GM12874 (cell line): ENCODE data around the gene C11orf24.

ENCODE experiments used
- CTCF ChIP-seq: IDR thresholded peaks from 2 replicates; pipeline ENCODE4 v1.5.1; 2011; ENCODE audit warnings: low read depth, mild to moderate bottlenecking, control low read depth, low read length, moderate library complexity; ENCODE audit not compliant: insufficient read depth

C11orf24 gene

DNA sequence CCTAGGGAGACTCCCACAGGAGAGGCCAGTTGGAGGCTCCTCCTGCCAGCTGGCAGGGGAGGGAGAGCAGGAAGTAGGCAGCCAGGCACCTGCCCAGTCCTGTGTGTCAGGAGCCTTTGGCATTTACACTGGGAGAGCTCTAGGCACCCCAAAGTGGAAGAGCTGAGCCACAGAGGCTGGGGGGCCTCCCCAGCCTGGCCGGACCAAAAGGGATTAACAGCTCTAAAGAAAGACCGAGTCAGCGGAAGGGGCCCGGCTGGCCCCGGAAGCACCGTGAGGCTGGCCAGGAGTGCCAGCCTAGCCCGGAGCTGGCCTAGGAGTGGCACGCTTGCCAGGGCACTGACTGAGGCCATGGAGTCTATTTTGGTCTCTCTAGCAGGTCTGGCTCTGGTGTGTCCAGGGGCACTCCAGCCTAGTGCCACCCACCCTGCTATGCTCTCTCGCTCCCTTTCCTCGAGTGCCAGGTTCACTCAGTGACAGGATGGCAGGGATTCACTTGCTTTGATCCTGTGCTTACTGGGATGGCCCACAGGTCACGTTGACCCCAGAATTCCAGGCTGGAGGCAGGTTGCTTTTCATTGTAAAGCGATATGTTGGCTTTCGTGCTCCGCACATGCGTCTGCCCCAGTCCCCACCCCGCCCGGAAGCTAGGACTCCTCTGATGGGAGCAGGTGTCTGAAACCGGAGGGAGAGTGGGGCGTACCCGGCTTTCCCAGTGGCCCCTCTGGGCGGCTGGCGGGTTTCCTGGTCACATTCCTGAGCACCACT, 55.4 kb downstream of the C11orf24 start:
- TF ChIP-seq CTCF: no peak

DNA sequence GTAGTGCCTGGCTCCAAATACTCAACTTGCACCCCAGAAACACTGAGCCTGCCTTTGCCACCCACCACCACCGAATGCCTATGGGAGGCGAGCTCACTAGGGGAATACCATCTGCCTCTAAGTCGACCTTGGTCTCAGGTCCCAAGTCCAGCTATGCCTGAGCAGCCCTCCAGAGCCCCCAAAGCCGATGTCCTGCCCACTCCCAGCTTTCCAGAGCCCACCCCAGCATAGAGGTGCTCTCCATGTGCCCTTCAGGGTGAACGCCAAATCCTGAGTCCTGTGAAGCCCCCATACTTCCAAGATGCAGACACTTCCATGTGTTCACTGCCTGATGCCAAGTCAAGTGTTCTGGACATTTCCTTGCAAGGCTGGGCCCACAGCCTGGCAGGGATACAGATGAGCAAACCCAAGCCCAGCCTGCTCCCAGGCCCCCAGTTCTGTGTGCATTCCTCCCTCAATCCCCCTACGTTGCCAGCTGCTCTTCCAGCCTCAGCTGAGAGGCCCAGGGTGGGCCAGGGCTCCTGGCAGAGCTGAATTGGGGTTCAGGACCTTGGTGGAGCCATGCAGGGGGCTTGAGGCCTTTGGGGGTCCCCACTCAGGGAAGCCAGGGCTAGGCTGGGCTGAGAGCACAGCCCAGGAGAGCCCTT, 56.1 kb downstream of the C11orf24 start:
- no peak for TF ChIP-seq CTCF

- no peak for TF ChIP-seq CTCF
Measured at GRCh38 chr11:68215087-68215445, 56.7 kb downstream of the C11orf24 start.

DNA sequence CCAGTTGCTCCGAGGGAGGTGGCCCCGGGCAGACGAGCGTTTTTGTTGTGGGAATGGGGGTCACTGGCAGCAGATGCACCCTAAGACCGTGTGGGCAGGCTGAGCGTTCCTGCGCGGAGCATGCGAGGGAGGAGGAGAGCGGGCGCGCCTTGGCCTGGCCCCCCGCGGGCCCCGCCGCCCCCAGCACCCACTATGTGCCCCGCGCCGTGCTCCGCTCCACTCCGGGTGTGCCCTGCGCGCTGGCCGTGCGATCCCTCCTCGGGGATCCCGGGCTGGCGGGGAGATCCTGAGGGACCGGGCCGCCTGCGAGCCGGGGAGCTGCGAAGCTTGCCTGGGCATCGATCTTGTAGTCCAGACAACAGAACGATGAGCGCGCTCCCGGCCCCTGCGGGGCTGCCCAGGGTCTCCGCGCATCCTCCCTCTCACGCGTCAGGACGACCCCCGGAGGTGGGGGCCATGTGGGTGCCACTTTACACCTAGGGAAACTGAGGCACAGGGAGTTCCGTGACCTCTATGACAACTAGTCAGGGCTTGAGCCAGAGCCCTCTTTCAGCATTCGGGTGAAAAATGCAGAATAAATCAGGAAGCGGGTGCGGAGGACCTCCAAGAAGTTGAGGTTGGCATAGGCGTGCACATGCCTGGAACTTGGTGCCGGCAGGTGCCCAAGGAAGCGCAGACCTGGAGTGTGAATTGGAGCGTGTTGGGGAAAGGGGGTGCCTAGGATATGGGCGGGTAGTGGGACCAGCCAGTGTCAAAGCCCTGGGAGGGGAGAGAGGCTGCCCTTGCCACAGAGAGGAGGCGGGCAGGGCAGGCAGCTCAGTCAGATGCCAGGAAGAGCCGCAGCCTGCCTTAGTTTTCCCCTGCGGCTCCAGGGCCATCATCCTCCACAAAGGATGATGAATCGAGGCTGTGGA, 57.3 kb downstream of the C11orf24 start:
- TF ChIP-seq CTCF: no peak

GRCh38 chr11:68213555-68214172, 58.1 kb downstream of the C11orf24 start:
- TF ChIP-seq CTCF: no peak

DNA sequence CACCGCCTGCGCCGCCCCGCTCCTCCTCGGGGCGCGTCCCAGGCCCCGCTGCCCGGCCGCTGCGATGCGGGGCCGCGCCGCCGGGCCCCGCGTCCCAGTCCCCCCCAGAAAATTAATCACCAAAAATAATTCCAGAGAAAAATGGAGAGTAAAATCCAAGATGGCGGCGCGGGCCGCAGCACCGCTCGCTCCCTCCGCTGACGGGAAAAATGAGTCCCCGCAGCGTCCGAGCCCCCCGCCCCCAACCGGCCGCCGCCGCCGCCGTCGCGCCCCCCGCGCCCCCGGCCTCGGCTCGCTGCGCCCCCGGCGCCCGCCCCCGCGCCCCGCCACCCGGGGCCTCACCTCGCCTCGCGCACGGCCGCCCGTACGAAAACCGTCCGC, 58.6 kb downstream of the C11orf24 start, which contains the start of gene KMT5B:
Gene KMT5B (minus strand): TSS at position 162 of the 381 bp plus-strand sequence. CDS start 23,220 bp downstream, outside the sequence.
- TF ChIP-seq CTCF: no peak
